ENCODE data around the gene CACNA1B. TPM values are rescaled to one million over a fixed set of nuclear protein-coding genes. Genes with fewer than 3 reads are reported as not detected.

The CACNA1B gene
- total and polyA plus RNA-seq, 2 donors (not counting 1 experiment from before 2014, with no cell fraction given) = 0.15 TPM; not detected in 1

GRCh38 chr9:138117836-138118235 is 240.3 kb downstream of the CACNA1B start:
- 89% methylated on average over 6 of the region's 6 CpGs for WGBS (ENCODE audit: insufficient coverage)
- no peak for TF ChIP-seq EZH2 (IDR thresholded peaks at IDR 0.05; ENCODE audit: borderline replicate concordance, insufficient read depth, low read depth, low read length, poor library complexity, severe bottlenecking)
- no peak for TF ChIP-seq CTCF (IDR thresholded peaks at IDR 0.05)
- no peaks in the 10 kb centered on the region for H3K4me1 Mint-ChIP-seq
- H3K9ac ChIP-seq (ENCODE audit: low read length) = no peak overlapping the region
- no peak overlapping the region for H3K27ac ChIP-seq (ENCODE audit: low read length in 2 of 2)
- no peaks in the 10 kb centered on the region for H3K9me3 ChIP-seq (ENCODE audit: control extremely low read depth in 1 of 3, control insufficient read depth in 2 of 3, insufficient read depth in 1 of 3, low read length in 2 of 3)
- no peaks in the 10 kb centered on the region for H3K9me3 Mint-ChIP-seq (ENCODE audit: insufficient read depth)
- H3K27me3 Mint-ChIP-seq = peaks cover 3% of the 10 kb centered on the region
- intact Hi-C loops (cut with micrococcal nuclease) = no loop called here
- no peak overlapping the region for H3K27ac Mint-ChIP-seq
- no peak for ATAC-seq (ENCODE audit: low read depth)
- no peaks in the 10 kb centered on the region for H3K4me1 ChIP-seq (ENCODE audit: control insufficient read depth in 2 of 2, insufficient read depth in 2 of 2, low read length in 2 of 2)
- no peaks in the 10 kb centered on the region for H3K79me2 ChIP-seq (ENCODE audit: control insufficient read depth, insufficient read depth, low read length)
- no peaks in the 10 kb centered on the region for H3K27me3 ChIP-seq (replicated peaks in 1 of 4; ENCODE audit: control extremely low read depth in 1 of 4, control insufficient read depth in 3 of 4, insufficient read depth in 4 of 4, low read length in 3 of 4)
- POLR2A ChIA-PET = no interaction called here
- no peaks in the 10 kb centered on the region for H3K36me3 ChIP-seq (replicated peaks in 1 of 2; ENCODE audit: control extremely low read depth in 1 of 2, control insufficient read depth in 1 of 2, extremely low read depth in 1 of 2, insufficient read depth in 2 of 2, low read length in 1 of 2)
- no peak overlapping the region for H3K4me3 ChIP-seq (ENCODE audit: control extremely low read depth in 1 of 5, extremely low read depth in 1 of 5, insufficient read depth in 1 of 5, low read depth in 2 of 5, low read length in 4 of 5)
- no peak for DNase-seq
- H2AFZ ChIP-seq (ENCODE audit: insufficient read depth, low read depth, low read length, poor library complexity, severe bottlenecking) = no peak overlapping the region
- CTCF ChIA-PET = no interaction called here
- H3K4me3 Mint-ChIP-seq = no peak overlapping the region
- H4K20me1 ChIP-seq (ENCODE audit: control insufficient read depth, insufficient read depth, low read length, poor library complexity, severe bottlenecking) = no peaks in the 10 kb centered on the region
- no peak overlapping the region for H3K4me2 ChIP-seq (replicated peaks; ENCODE audit: low read depth, low read length, poor library complexity, severe bottlenecking)

GRCh38 chr9:138118601-138119071 is 241.1 kb downstream of the CACNA1B start:
- Histone ChIP-seq H3K4me1 (ENCODE audit: control insufficient read depth in 2 of 2, insufficient read depth in 2 of 2, low read length in 2 of 2) (no peaks in the 10 kb centered on the region), H3K4me3 (ENCODE audit: control extremely low read depth in 1 of 5, extremely low read depth in 1 of 5, insufficient read depth in 1 of 5, low read depth in 2 of 5, low read length in 4 of 5) (no peak overlapping the region), H3K9me3 (ENCODE audit: control extremely low read depth in 1 of 3, control insufficient read depth in 2 of 3, insufficient read depth in 1 of 3, low read length in 2 of 3) (no peaks in the 10 kb centered on the region), H3K4me2 (replicated peaks; ENCODE audit: low read depth, low read length, poor library complexity, severe bottlenecking) (no peak overlapping the region), H3K9ac (ENCODE audit: low read length) (no peak overlapping the region), H2AFZ (ENCODE audit: insufficient read depth, low read depth, low read length, poor library complexity, severe bottlenecking) (no peak overlapping the region), H3K36me3 (replicated peaks in 1 of 2; ENCODE audit: control extremely low read depth in 1 of 2, control insufficient read depth in 1 of 2, extremely low read depth in 1 of 2, insufficient read depth in 2 of 2, low read length in 1 of 2) (no peaks in the 10 kb centered on the region), H3K27ac (ENCODE audit: low read length in 2 of 2) (no peak overlapping the region), H4K20me1 (ENCODE audit: control insufficient read depth, insufficient read depth, low read length, poor library complexity, severe bottlenecking) (no peaks in the 10 kb centered on the region), H3K79me2 (ENCODE audit: control insufficient read depth, insufficient read depth, low read length) (no peaks in the 10 kb centered on the region), H3K27me3 (replicated peaks in 1 of 4; ENCODE audit: control extremely low read depth in 1 of 4, control insufficient read depth in 3 of 4, insufficient read depth in 4 of 4, low read length in 3 of 4) (no peaks in the 10 kb centered on the region)
- no peak overlapping the region for H3K4me3 Mint-ChIP-seq
- no peak for ATAC-seq (ENCODE audit: low read depth)
- WGBS (ENCODE audit: insufficient coverage) = 93% methylated on average over 14 of the region's 14 CpGs
- CTCF ChIA-PET = no interaction called here
- POLR2A ChIA-PET = no interaction called here
- no peak overlapping the region for H3K27ac Mint-ChIP-seq
- TF ChIP-seq CTCF (IDR thresholded peaks at IDR 0.05) (no peak), EZH2 (IDR thresholded peaks at IDR 0.05; ENCODE audit: borderline replicate concordance, insufficient read depth, low read depth, low read length, poor library complexity, severe bottlenecking) (no peak)
- no peak for DNase-seq
- H3K4me1 Mint-ChIP-seq = no peaks in the 10 kb centered on the region
- peaks cover 3% of the 10 kb centered on the region for H3K27me3 Mint-ChIP-seq
- H3K9me3 Mint-ChIP-seq (ENCODE audit: insufficient read depth) = no peaks in the 10 kb centered on the region
- intact Hi-C loops (cut with micrococcal nuclease) = no loop called here
